Fibroblast of skin of scalp (primary cell): Measurements from ENCODE around the gene HPS5.

ENCODE experiments used
- DNase-seq: peaks from one replicate; pipeline ENCODE4 v3.0.0-alpha.2; 2013

The HPS5 gene

GRCh38 chr11:18317551-18317950 lies 4.4 kb downstream of the HPS5 start:
- no peak for DNase-seq

GRCh38 chr11:18315893-18316292 lies 6.0 kb downstream of the HPS5 start:
- DNase-seq = no peak

GRCh38 chr11:18314784-18315523 lies 7.0 kb downstream of the HPS5 start:
- DNase-seq = no peak

- peak; percentile 58 for DNase-seq
Observed at GRCh38 chr11:18313965-18314763, 7.8 kb downstream of the HPS5 start.

GRCh38 chr11:18312663-18313420 lies 9.1 kb downstream of the HPS5 start:
- DNase-seq = peak; percentile 87

GRCh38 chr11:18312012-18312411 lies 9.9 kb downstream of the HPS5 start:
- DNase-seq = peak; percentile 28

GRCh38 chr11:18310800-18311340 lies 11.1 kb downstream of the HPS5 start:
- peak; percentile 12 for DNase-seq

GRCh38 chr11:18309691-18310090 lies 12.2 kb downstream of the HPS5 start:
- DNase-seq = no peak

- no peak for DNase-seq
Observed at GRCh38 chr11:18308242-18308641, 13.7 kb downstream of the HPS5 start.

GRCh38 chr11:18307461-18308139 lies 14.3 kb downstream of the HPS5 start:
- DNase-seq = no peak

GRCh38 chr11:18304745-18305144 lies 17.2 kb downstream of the HPS5 start:
- no peak for DNase-seq

GRCh38 chr11:18299721-18300120 lies 22.2 kb downstream of the HPS5 start:
- no peak for DNase-seq

- DNase-seq = no peak
Observed at GRCh38 chr11:18295316-18295715, 26.6 kb downstream of the HPS5 start.

- DNase-seq = no peak
Observed at GRCh38 chr11:18294862-18295261, 27.1 kb downstream of the HPS5 start.

- no peak for DNase-seq
Observed at GRCh38 chr11:18288911-18289310, 33.0 kb downstream of the HPS5 start.

GRCh38 chr11:18285841-18286240 lies 36.1 kb downstream of the HPS5 start:
- DNase-seq = no peak

- DNase-seq = no peak
Observed at GRCh38 chr11:18282626-18283025, 39.3 kb downstream of the HPS5 start.

GRCh38 chr11:18280438-18281045 lies 41.4 kb downstream of the HPS5 start:
- no peak for DNase-seq

GRCh38 chr11:18277565-18278271 lies 44.2 kb downstream of the HPS5 start:
- no peak for DNase-seq

GRCh38 chr11:18271206-18271605 lies 50.7 kb downstream of the HPS5 start:
- no peak for DNase-seq

- no peak for DNase-seq
Observed at GRCh38 chr11:18270102-18270501, 51.8 kb downstream of the HPS5 start.
